SH-SY5Y (cell line): ENCODE measurements around the gene OSBPL3.

Experiments
- GATA2 ChIP-seq: IDR thresholded peaks from 2 replicates; pipeline ENCODE4 v1.6.1; 2011; ENCODE audit warnings: mild to moderate bottlenecking, low read depth, low read length
- GATA3 ChIP-seq: IDR thresholded peaks from 2 replicates; pipeline ENCODE4 v1.6.1; 2011; ENCODE audit warnings: low read depth, mild to moderate bottlenecking, low read length, moderate library complexity

OSBPL3 gene

GRCh38 chr7:24970676-24971075 lies 9.3 kb downstream of the OSBPL3 start:
- TF ChIP-seq GATA3, result no peak
- TF ChIP-seq GATA2, result no peak

- TF ChIP-seq GATA3 (no peak), GATA2 (no peak)
Measured at GRCh38 chr7:24968165-24968564, 11.8 kb downstream of the OSBPL3 start.

- TF ChIP-seq GATA2 (no peak), GATA3 (no peak)
Measured at GRCh38 chr7:24967696-24968095, 12.3 kb downstream of the OSBPL3 start.

- TF ChIP-seq GATA2, result no peak
- no peak for TF ChIP-seq GATA3
Measured at GRCh38 chr7:24966802-24967201, 13.2 kb downstream of the OSBPL3 start.

GRCh38 chr7:24965831-24966708 lies 13.9 kb downstream of the OSBPL3 start:
- TF ChIP-seq GATA3 (no peak), GATA2 (no peak)

GRCh38 chr7:24964191-24964590 lies 15.8 kb downstream of the OSBPL3 start:
- no peak for TF ChIP-seq GATA2

GRCh38 chr7:24963218-24963617 lies 16.8 kb downstream of the OSBPL3 start:
- TF ChIP-seq GATA2, result no peak
- TF ChIP-seq GATA3, result no peak

- TF ChIP-seq GATA3 (no peak), GATA2 (no peak)
Measured at GRCh38 chr7:24962418-24962962, 17.5 kb downstream of the OSBPL3 start.

GRCh38 chr7:24959735-24960485 lies 20.1 kb downstream of the OSBPL3 start:
- TF ChIP-seq GATA3 (no peak), GATA2 (no peak)

GRCh38 chr7:24958399-24958798 lies 21.6 kb downstream of the OSBPL3 start:
- no peak for TF ChIP-seq GATA3
- no peak for TF ChIP-seq GATA2

GRCh38 chr7:24956021-24956420 lies 24.0 kb downstream of the OSBPL3 start:
- TF ChIP-seq GATA2 (no peak), GATA3 (no peak)

GRCh38 chr7:24955313-24955712 lies 24.7 kb downstream of the OSBPL3 start:
- TF ChIP-seq GATA3 (no peak), GATA2 (no peak)

- TF ChIP-seq GATA2 (no peak), GATA3 (no peak)
Measured at GRCh38 chr7:24952464-24952863, 27.5 kb downstream of the OSBPL3 start.

- TF ChIP-seq GATA3 (no peak), GATA2 (no peak)
Measured at GRCh38 chr7:24951441-24951980, 28.5 kb downstream of the OSBPL3 start.

GRCh38 chr7:24949884-24950283 lies 30.1 kb downstream of the OSBPL3 start:
- TF ChIP-seq GATA3 (no peak), GATA2 (no peak)
